Measurements from ENCODE around the gene HYAL3. TPM values are rescaled to one million over a fixed set of nuclear protein-coding genes. Genes with fewer than 3 reads are reported as not detected.

HYAL3 gene
- total RNA-seq, 2 donors from 2014 or later, result 2.6 to 3.3 TPM

DNA sequence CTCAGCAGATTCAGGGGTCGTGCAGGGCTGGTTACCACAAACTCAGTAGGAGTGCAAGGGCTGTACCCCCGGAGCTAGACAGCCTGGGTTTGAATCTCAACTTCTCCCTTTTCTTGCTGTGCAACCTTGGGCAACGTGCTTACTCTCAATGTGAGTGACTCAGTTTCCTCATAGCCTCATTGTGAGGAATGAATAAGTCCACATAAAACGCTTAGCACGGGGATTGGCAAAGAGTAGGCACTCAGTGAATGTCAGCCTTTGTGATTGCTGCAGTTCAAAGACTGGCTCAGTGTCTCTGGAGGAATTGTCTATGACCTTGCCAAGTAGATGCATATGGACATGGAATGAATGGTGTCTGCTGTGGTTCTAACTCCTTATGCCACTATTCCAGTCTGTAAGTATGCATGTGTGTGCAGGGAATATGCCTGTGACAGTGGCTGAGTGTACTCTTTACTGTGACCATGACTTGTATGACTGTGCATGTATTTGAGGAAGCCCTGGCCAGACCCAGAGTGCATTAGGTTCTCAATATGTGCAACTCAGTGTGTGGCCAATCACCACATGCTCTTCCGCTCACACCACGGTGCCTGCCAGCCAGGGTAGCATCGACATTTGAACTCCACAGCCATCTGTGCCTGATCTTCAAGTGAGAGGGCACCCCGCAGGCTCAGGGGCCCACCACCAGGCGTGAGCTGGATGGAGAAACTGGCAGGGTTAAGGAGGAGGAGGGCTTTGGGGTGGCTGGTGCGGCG lies 900 bp upstream of the HYAL3 start:
- Mint-ChIP-seq H3K4me3 (peak overlapping the region; percentile 82), H3K27ac (peak overlapping the region; percentile 89), H3K36me3 (ENCODE audit: low read depth) (peaks cover 2% of the 10 kb centered on the region), H3K4me1 (peaks cover 17% of the 10 kb centered on the region), H3K27me3 (ENCODE audit: insufficient read depth) (no peaks in the 10 kb centered on the region), H3K9me3 (peaks cover 6% of the 10 kb centered on the region)
- no peaks in the 10 kb centered on the region for H3K9me3 ChIP-seq (ENCODE audit: control insufficient read depth, low read length)
- H3K4me1 ChIP-seq (ENCODE audit: control insufficient read depth, insufficient read depth, low read length), result peaks cover 3% of the 10 kb centered on the region
- WGBS, 2 experiments (ENCODE audit: insufficient coverage in 1 of 2, insufficient read length in 1 of 2), result 71 to 80% methylated on average over 10 to 12 of the region's 12 CpGs
- H3K36me3 ChIP-seq (ENCODE audit: control insufficient read depth, insufficient read depth, low read length), result no peaks in the 10 kb centered on the region
- peak; percentile 55 for DNase-seq
- no peak for TF ChIP-seq CTCF (conservative IDR thresholded peaks at IDR 0.05)
- no peaks in the 10 kb centered on the region for H3K27me3 ChIP-seq (ENCODE audit: control insufficient read depth, insufficient read depth, low read length, poor library complexity, severe bottlenecking)
- H3K4me3 ChIP-seq (ENCODE audit: low read length), result peak overlapping the region; percentile 79
- H3K9ac ChIP-seq (ENCODE audit: extremely low read depth, low read length, poor library complexity, severe bottlenecking), result peak overlapping the region; percentile 47
- H3K27ac ChIP-seq (ENCODE audit: low read depth, low read length), result peak overlapping the region; percentile 38

DNA sequence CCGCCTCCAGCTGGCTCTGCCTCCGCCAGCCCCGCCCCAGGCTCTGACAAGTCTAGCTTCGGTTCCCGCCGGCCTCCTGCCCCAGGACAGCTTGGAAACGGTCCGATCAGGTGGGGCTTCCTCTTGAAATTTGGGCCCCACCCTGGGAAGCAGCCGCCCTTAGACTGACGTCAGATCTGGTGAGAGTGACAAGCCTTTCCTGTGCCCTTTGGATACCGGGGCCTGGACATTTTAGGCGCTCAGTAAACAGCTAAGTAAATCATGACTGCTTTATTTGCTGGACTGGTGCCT lies 378 bp upstream of the HYAL3 start:
- H3K4me3 ChIP-seq (ENCODE audit: low read length), result peak overlapping the region; percentile 79
- peaks cover 3% of the 10 kb centered on the region for H3K4me1 ChIP-seq (ENCODE audit: control insufficient read depth, insufficient read depth, low read length)
- no peaks in the 10 kb centered on the region for H3K9me3 ChIP-seq (ENCODE audit: control insufficient read depth, low read length)
- no peak overlapping the region for H3K27ac ChIP-seq (ENCODE audit: low read depth, low read length)
- H3K36me3 Mint-ChIP-seq (ENCODE audit: low read depth), result peaks cover 2% of the 10 kb centered on the region
- H3K4me1 Mint-ChIP-seq, result peaks cover 17% of the 10 kb centered on the region
- no peak for TF ChIP-seq CTCF (conservative IDR thresholded peaks at IDR 0.05)
- peak overlapping the region; percentile 82 for H3K4me3 Mint-ChIP-seq
- no peaks in the 10 kb centered on the region for H3K27me3 Mint-ChIP-seq (ENCODE audit: insufficient read depth)
- peak overlapping the region; percentile 47 for H3K9ac ChIP-seq (ENCODE audit: extremely low read depth, low read length, poor library complexity, severe bottlenecking)
- no peaks in the 10 kb centered on the region for H3K27me3 ChIP-seq (ENCODE audit: control insufficient read depth, insufficient read depth, low read length, poor library complexity, severe bottlenecking)
- no peaks in the 10 kb centered on the region for H3K36me3 ChIP-seq (ENCODE audit: control insufficient read depth, insufficient read depth, low read length)
- WGBS, 2 experiments (ENCODE audit: insufficient coverage in 1 of 2, insufficient read length in 1 of 2), result 4 to 8% methylated on average over 11 to 12 of the region's 12 CpGs
- DNase-seq, result no peak
- H3K9me3 Mint-ChIP-seq, result peaks cover 2% of the 10 kb centered on the region
- H3K27ac Mint-ChIP-seq, result peak overlapping the region; percentile 89

DNA sequence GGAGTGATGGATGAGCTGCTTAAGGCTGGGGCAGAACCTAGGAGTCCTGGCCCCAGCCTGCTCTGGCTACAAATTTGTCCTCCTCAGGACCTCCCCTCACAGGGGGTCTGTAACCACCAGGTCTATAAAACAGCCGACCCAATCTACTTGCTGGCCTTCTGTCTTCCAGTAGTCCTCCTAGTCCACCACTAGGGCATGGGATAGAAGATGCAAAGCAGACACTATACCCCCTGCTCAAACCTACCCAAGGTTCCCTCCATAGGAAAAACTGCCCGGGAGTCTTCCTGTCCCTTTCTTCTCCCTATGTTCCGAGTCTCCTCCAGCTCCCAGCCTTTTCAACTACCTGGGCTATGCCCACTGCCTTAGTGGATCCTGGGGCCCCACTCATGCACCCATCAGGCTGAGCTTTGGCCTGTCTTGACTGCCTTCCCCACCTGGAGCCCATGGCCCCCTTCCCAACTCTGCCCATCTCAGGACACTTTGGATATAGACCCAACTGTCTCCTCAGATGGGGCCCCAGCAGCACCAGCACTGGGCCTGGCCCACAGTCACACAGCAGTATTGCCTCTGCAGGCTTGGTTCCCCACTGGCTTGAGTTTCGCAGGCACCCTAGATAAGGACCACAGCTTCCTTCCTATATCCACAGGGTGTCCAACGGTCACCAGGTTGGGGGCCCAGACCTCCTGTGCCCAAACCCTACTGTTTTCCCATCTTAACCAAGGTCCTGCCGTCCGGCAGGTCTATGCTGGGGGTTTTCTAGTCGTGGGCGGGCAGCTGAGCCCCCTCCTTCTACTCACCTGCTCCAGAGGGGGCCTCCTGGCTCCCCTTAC lies 1.1 kb downstream of the HYAL3 start:
- Histone ChIP-seq H3K9ac (ENCODE audit: extremely low read depth, low read length, poor library complexity, severe bottlenecking) (peak overlapping the region; percentile 62), H3K36me3 (ENCODE audit: control insufficient read depth, insufficient read depth, low read length) (no peaks in the 10 kb centered on the region), H3K27ac (ENCODE audit: low read depth, low read length) (no peak overlapping the region), H3K27me3 (ENCODE audit: control insufficient read depth, insufficient read depth, low read length, poor library complexity, severe bottlenecking) (no peaks in the 10 kb centered on the region), H3K4me1 (ENCODE audit: control insufficient read depth, insufficient read depth, low read length) (peaks cover 3% of the 10 kb centered on the region), H3K9me3 (ENCODE audit: control insufficient read depth, low read length) (no peaks in the 10 kb centered on the region), H3K4me3 (ENCODE audit: low read length) (peak overlapping the region; percentile 94)
- peak; percentile 60 for TF ChIP-seq CTCF (conservative IDR thresholded peaks at IDR 0.05)
- no peaks in the 10 kb centered on the region for H3K27me3 Mint-ChIP-seq (ENCODE audit: insufficient read depth)
- peaks cover 16% of the 10 kb centered on the region for H3K4me1 Mint-ChIP-seq
- DNase-seq, result peak; percentile 54
- peak overlapping the region; percentile 17 for H3K27ac Mint-ChIP-seq
- peaks cover 2% of the 10 kb centered on the region for H3K36me3 Mint-ChIP-seq (ENCODE audit: low read depth)
- peak overlapping the region; percentile 82 for H3K4me3 Mint-ChIP-seq
- WGBS, 2 experiments (ENCODE audit: insufficient coverage in 1 of 2, insufficient read length in 1 of 2), result 72 to 80% methylated on average over 7 to 9 of the region's 9 CpGs
- no peaks in the 10 kb centered on the region for H3K9me3 Mint-ChIP-seq

Data from endodermal cell (in vitro differentiated cells).